Measurements from ENCODE around the gene NPBWR2. TPM values are rescaled to one million over a fixed set of nuclear protein-coding genes. Genes with fewer than 3 reads are reported as not detected.

The NPBWR2 gene
- total and polyA plus RNA-seq, 9 of the 15 experiments (the other 6 are each of a cell fraction or from before 2014, with no cell fraction given) = not detected

GRCh38 chr20:64062276-64062595, 45.1 kb downstream of the NPBWR2 start:
- Histone ChIP-seq H3K36me3 (ENCODE audit: control insufficient read depth, insufficient read depth, low read length) (no peaks in the 10 kb centered on the region), H2AFZ (ENCODE audit: low read depth, low read length) (peak overlapping the region; percentile 86), H3K27me3 (ENCODE audit: control insufficient read depth in 2 of 2, insufficient read depth in 2 of 2, low read length in 2 of 2) (no peaks in the 10 kb centered on the region), H3K4me1 (replicated peaks in 1 of 2; ENCODE audit: control insufficient read depth in 2 of 2, insufficient read depth in 2 of 2, low read length in 2 of 2) (peaks cover 39 to 65% of the 10 kb centered on the region in 2 experiments), H3K9me1 (ENCODE audit: control insufficient read depth, insufficient read depth, low read length) (peaks cover 3% of the 10 kb centered on the region), H3K9ac (ENCODE audit: insufficient read depth in 1 of 2, low read depth in 2 of 2, low read length in 2 of 2) (peak overlapping the region; percentile 72 to 89), H3K4me2 (ENCODE audit: insufficient read depth, low read length) (peak overlapping the region; percentile 80), H3K4me3 (peak overlapping the region; percentile 97), H4K20me1 (replicated peaks; ENCODE audit: control insufficient read depth, insufficient read depth, low read length) (no peaks in the 10 kb centered on the region), H3K27ac (ENCODE audit: extremely low read depth, low read depth, low read length) (peak overlapping the region; percentile 53; the same call in 2 of the 3 replicates), H3K79me2 (ENCODE audit: control insufficient read depth, insufficient read depth, low read length) (peaks cover 4% of the 10 kb centered on the region; the same call in 2 of the 3 replicates), H3K9me3 (replicated peaks; ENCODE audit: control insufficient read depth, insufficient read depth, low read depth, low read length) (no peaks in the 10 kb centered on the region)
- in situ Hi-C loops (cut with MboI) = no loop called here
- ChIA-PET CTCF (ENCODE audit: low intra/inter-chr PET ratio) (no interaction called here), POLR2A (interaction anchor here (0.7 to 1.2 kb wide), 8 partner anchors 8 to 541 kb away, joined by 3 to 6 read pairs (median 3); partner anchors contain the start of genes LIME1, OPRL1 and PPDPF)
- TF ChIP-seq KLF10 (CRISPR knock-in tag; IDR thresholded peaks at IDR 0.05) (no peak), CUX1 (CRISPR knock-in tag; IDR thresholded peaks at IDR 0.05) (peak; percentile 40; the same call in 1 of the 2 replicates), FOXP1 (CRISPR knock-in tag; IDR thresholded peaks at IDR 0.05) (no peak), TEAD1 (CRISPR knock-in tag; IDR thresholded peaks at IDR 0.05) (0 out of 4 replicates have a peak, but pooled peaks of 1 of the 2 experiments have one; percentile 17), MITF (IDR thresholded peaks at IDR 0.05) (no peak), SIN3A (IDR thresholded peaks at IDR 0.05; ENCODE audit: borderline replicate concordance in 2 of 2, control insufficient read depth in 1 of 2, low read depth in 2 of 2, low read length in 2 of 2) (no peak), SAP30 (IDR thresholded peaks at IDR 0.05; ENCODE audit: borderline replicate concordance, insufficient read depth, low read depth, low read length, poor library complexity, severe bottlenecking) (no peak), NR3C1 (CRISPR knock-in tag; IDR thresholded peaks at IDR 0.05) (0 out of 2 replicates have a peak, but pooled peaks have one; percentile 36), USF1 (CRISPR knock-in tag; IDR thresholded peaks at IDR 0.05) (peak; percentile 31; the same call in 1 of the 2 replicates), RAD51 (IDR thresholded peaks at IDR 0.05; ENCODE audit: borderline replicate concordance, low read depth) (peak; percentile 22; the same call in 1 of the 2 replicates), ZNF124 (CRISPR knock-in tag; IDR thresholded peaks at IDR 0.05) (no peak), NEUROD1 (IDR thresholded peaks at IDR 0.05; ENCODE audit: borderline replicate concordance, low read depth, low read length, partially characterized antibody) (no peak)
- ATAC-seq (no peak), DNase-seq (ENCODE audit: extremely low read depth in 1 of 4, low spot score in 3 of 4) (no peak), FAIRE-seq (peak; percentile 75)
- intact Hi-C loops (cut with micrococcal nuclease) = no loop called here
- BruUV-seq (replicated peaks) = no TSS peak
- WGBS (ENCODE audit: insufficient coverage, low coverage, missing lambda C conversion rate) = 56% methylated on average over 5 of the region's 5 CpGs
